HG03159 (cell line): Measurements from ENCODE around the gene C6orf47.

ENCODE experiments used
- ATAC-seq: cut with Tn5 transposase; IDR thresholded peaks from one replicate; pipeline ENCODE4 v1.9.1; 2021; ENCODE audit warnings: mild to moderate bottlenecking, moderate library complexity; ENCODE audit not compliant: unreplicated experiment

Gene C6orf47

GRCh38 chr6:31687860-31688693, 27.5 kb upstream of the C6orf47 start:
- ATAC-seq: no peak

GRCh38 chr6:31687321-31687720, 26.7 kb upstream of the C6orf47 start:
- ATAC-seq: no peak

GRCh38 chr6:31686483-31686882, 25.9 kb upstream of the C6orf47 start:
- no peak for ATAC-seq

GRCh38 chr6:31683591-31683990, 23.0 kb upstream of the C6orf47 start:
- ATAC-seq: no peak

GRCh38 chr6:31681135-31681671, 20.6 kb upstream of the C6orf47 start:
- no peak for ATAC-seq

GRCh38 chr6:31680226-31681134, 19.9 kb upstream of the C6orf47 start, which contains the start of gene LY6G5C:
Gene LY6G5C (minus strand): TSS chr6:31681067. CDS start chr6:31680373, 694 bp downstream.
- no peak for ATAC-seq

GRCh38 chr6:31677955-31678354, 17.4 kb upstream of the C6orf47 start:
- ATAC-seq: no peak

- ATAC-seq: no peak
These were observed 16.3 kb upstream of the C6orf47 start for GRCh38 chr6:31676904-31677303.

- ATAC-seq: no peak
These were observed 15.8 kb upstream of the C6orf47 start for GRCh38 chr6:31676322-31676903.

- no peak for ATAC-seq
These were observed 9.1 kb upstream of the C6orf47 start, which contains the start of gene LY6G5B for GRCh38 chr6:31669676-31670075. Gene LY6G5B (plus strand): TSS chr6:31669976. CDS start chr6:31670951, 975 bp downstream.

GRCh38 chr6:31666337-31666965, 5.9 kb upstream of the C6orf47 start:
- no peak for ATAC-seq

- ATAC-seq: peak; percentile 70
These were observed 5.1 kb upstream of the C6orf47 start, which contains the start of gene CSNK2B for GRCh38 chr6:31665501-31666336. Gene CSNK2B (plus strand): TSS chr6:31666080. CDS start chr6:31666832, 752 bp downstream.

- peak; percentile 29 for ATAC-seq
These were observed 4.4 kb upstream of the C6orf47 start, which contains the start of gene GPANK1 for GRCh38 chr6:31664790-31665500. Gene GPANK1 (minus strand): TSS chr6:31664997. CDS start chr6:31664478, 519 bp downstream.

GRCh38 chr6:31663961-31664789, 3.6 kb upstream of the C6orf47 start:
- no peak for ATAC-seq

GRCh38 chr6:31663126-31663960, 2.8 kb upstream of the C6orf47 start:
- ATAC-seq: no peak

- no peak for ATAC-seq
These were observed 1.6 kb upstream of the C6orf47 start for GRCh38 chr6:31662124-31662723.
